ENCODE data around the gene MCM7.

The MCM7 gene

GRCh38 chr7:100065452-100066186, 35.6 kb downstream of the MCM7 start:
- DNase-seq: no peak

DNA sequence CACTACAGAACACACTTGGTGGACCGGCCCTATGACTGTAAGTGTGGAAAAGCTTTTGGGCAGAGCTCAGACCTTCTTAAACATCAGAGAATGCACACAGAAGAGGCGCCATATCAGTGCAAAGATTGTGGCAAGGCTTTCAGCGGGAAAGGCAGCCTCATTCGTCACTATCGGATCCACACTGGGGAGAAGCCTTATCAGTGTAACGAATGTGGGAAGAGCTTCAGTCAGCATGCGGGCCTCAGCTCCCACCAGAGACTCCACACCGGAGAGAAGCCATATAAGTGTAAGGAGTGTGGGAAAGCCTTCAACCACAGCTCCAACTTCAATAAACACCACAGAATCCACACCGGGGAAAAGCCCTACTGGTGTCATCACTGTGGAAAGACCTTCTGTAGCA, 37.0 kb downstream of the MCM7 start:
- DNase-seq: no peak

GRCh38 chr7:100063376-100063775, 37.8 kb downstream of the MCM7 start:
- no peak for DNase-seq

DNA sequence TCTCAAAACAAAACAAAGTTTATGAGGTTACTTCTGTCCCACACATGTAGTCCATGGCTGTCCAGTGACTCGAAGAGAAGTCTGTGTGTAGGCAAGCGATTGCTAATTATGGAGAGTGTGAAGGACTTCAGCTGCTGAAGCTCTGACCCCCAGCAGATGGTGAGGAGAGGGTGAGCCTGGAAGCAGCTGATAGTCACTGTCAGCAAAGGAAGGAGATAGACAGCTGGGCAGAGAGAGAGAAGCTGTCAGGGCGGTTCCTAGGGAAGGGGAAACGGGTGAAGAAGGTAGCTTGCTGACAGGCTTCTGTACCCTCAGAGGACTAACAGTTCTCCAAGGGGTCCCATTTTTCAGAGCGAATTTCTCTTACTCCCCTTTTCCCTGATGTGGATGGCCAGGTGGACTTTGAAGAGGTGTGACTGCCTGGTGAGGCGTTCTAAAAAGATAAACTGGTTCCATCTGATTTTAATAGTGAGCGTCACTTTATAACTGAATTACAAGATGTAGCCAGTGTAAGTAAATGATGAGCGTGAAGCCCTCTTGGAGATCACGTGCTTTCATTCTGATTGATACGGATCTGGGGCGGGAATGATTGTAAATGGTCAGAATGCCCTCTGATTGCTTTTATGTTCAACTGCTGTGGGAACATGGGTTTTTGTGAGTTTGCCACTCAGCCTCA, 39.5 kb downstream of the MCM7 start:
- DNase-seq: no peak

DNA sequence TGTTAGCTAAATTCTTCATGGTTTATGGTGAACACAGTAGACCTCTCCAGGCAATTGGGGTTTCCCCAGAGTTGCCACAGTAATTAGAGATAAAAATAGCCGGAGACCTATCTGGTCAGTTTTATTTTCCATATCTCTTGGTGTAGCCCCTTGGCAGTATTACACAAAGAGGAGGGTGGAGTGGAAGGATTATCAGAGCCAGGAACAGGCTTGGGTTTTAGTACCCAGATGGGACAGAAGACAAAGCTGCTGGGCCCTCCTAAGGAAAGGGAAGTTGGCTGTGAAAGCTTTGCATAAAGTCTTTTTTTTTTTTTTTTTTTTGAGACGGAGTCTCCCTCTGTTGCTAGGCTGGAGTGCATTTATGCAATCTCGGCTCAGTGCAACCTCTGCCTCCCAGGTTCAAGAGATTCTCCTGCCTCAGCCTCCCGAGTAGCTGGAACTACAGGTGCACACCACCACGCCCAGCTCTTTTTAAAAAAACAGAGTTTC, 41.9 kb downstream of the MCM7 start:
- no peak for DNase-seq

DNA sequence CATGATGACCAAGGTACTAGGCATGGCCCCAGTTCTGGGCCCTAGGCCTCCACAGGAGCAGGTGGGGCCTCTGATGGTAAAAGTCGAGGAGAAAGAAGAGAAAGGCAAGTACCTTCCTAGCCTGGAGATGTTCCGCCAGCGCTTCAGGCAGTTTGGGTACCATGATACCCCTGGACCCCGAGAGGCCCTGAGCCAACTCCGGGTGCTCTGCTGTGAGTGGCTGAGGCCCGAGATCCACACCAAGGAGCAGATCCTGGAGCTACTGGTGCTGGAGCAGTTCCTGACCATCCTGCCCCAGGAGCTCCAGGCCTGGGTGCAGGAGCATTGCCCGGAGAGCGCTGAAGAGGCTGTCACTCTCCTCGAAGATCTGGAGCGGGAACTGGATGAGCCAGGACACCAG, 44.2 kb downstream of the MCM7 start:
- DNase-seq: no peak

DNA sequence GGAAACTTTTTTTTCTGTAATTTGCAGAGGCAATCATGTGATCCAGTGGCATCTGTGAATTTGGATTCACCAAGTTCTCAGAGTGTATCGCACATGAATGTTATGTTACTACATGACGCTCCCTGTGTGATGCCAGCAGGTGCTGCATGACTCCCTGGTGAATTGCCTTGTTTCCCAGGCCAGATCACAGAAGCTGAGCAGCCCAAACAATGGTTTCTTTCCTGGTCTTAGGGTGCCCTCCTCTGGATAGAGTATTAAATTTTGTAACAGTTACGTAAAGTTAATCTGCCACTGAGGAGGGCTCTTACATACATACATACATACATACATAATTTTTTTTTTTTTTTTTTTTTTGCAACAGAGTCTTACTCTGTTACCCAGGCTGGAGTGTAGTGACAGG, 48.0 kb downstream of the MCM7 start:
- DNase-seq: peak; percentile 52

GRCh38 chr7:100051611-100052010, 49.6 kb downstream of the MCM7 start:
- no peak for DNase-seq

DNA sequence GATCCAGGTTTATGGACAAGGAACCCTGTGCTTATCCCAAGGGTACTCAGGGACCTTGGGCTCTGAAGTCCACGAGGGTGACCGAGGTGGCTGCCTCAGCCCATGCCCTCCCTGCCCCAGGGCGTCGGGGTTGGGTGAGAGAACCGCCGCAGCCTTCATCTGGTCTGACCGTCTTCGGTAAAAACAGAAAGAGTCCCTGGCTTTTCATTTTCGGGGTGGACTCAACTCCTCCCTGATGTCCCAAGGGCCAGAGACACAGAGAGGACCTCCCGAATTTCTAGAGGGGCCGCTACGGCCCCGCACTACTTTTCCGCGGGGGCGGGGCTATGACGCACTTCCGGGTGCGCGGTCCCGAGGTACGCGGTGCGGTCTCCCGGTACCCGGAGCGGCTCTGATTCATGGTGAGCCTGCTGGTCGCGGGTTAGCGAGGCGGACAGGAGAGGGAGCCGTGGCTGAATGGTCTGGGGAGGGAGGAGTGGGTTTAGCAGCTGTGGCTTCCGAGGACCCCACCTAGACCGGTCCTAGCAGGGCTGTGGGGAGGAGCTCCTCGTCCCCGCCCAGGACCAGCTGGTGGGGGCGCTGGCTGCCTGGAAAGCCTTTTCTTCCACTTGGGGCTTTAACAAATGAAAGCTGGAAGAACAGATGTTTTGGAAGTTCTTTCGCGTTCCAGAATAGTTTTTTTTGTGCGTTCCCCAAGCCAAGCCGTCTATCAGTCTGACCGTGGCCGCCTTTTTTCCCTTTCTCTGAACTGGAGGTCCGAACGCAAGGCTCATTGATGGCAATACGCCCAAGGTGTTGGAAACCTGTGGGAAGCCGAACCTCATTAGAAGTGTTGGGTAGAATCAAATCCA, 51.5 kb downstream of the MCM7 start, which contains the start of gene ZSCAN21:
TSS of gene ZSCAN21 (plus strand) at position 334 of the 851 bp plus-strand sequence. CDS start 7,233 bp downstream, outside the sequence.
- DNase-seq: peak; percentile 60

DNA sequence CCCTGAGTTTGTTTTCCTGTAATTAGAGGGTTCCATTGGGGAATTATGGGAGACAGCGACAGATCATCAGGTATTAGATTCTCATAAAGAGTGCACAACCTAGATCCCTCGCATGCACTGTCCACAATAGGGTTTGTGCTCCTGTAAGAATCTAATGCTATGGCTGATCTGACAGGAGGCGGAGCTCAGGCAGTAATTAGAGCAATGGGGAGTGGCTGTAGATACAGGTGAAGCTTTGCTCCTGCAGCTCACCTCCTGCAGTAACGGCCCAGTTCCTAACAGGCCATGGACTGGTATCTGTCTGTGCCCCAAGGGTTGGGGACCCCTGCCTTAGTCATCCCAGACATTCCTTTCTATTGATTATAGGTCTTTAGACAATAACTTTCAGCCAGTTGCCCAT, 52.5 kb downstream of the MCM7 start:
- DNase-seq: no peak

GRCh38 chr7:100044718-100045117, 56.5 kb downstream of the MCM7 start:
- DNase-seq: no peak

All from amniotic stem cell (primary cell).